DND-41 (cell line): ENCODE measurements around the gene AQP4.
A peak's percentile ranks its signal among the peaks of the same experiment; 100 is the strongest.

Experiments used
- ATAC-seq: fragments of 200-7000 bp; cut with Tn5 transposase; 3 replicates; pipeline ENCODE4 v1.9.1; 2021; ENCODE audit warnings: low read depth; ENCODE audit not compliant: insufficient read depth
- DNase-seq: peaks from one replicate; pipeline ENCODE4 v3.0.0-alpha.2; 2020
- H2AFZ ChIP-seq: 2 replicates; pipeline ENCODE4 v1.6.0; 2012; ENCODE audit warnings: low read depth, low read length
- H3K27ac ChIP-seq: 2 replicates; pipeline ENCODE4 v1.5.1; 2012; ENCODE audit warnings: low read length, inconsistent platforms
- H3K27me3 ChIP-seq: fragments of 200-600 bp; sonication (generic); 2 replicates; pipeline ENCODE4 v1.6.0; 2012; ENCODE audit warnings: low read length, mild to moderate bottlenecking, inconsistent platforms; ENCODE audit not compliant: insufficient read depth, poor library complexity
- H3K36me3 ChIP-seq: 2 replicates; pipeline ENCODE4 v1.5.1; 2012; ENCODE audit warnings: low read length, inconsistent platforms; ENCODE audit not compliant: insufficient read depth
- H3K4me1 ChIP-seq: 2 replicates; pipeline ENCODE4 v1.5.1; 2012; ENCODE audit warnings: mild to moderate bottlenecking, low read length; ENCODE audit not compliant: insufficient read depth
- H3K4me2 ChIP-seq: 2 replicates; pipeline ENCODE4 v1.6.0; 2012; ENCODE audit warnings: mild to moderate bottlenecking, moderate library complexity, low read length, inconsistent platforms; ENCODE audit not compliant: insufficient read depth
- H3K4me3 ChIP-seq, 2 experiments: fragments of 200-600 bp in 1 of 2; shearing (Covaris generic) in 1 of 2; 2 replicates each; pipeline ENCODE4 v1.5.1; 2012 to 2016; ENCODE audit warnings: inconsistent platforms in 2 of 2, low read length in 2 of 2, mild to moderate bottlenecking in 2 of 2, low read depth in 1 of 2, moderate library complexity in 1 of 2
- H3K79me2 ChIP-seq: 2 replicates; pipeline ENCODE4 v1.6.0; 2012; ENCODE audit warnings: low read length, inconsistent platforms; ENCODE audit not compliant: insufficient read depth
- H3K9ac ChIP-seq: 2 replicates; pipeline ENCODE4 v1.6.0; 2012; ENCODE audit warnings: low read depth, mild to moderate bottlenecking, inconsistent platforms, low read length, moderate library complexity
- H3K9me3 ChIP-seq: 2 replicates; pipeline ENCODE4 v1.5.1; 2012; ENCODE audit warnings: low read length, moderate library complexity, mild to moderate bottlenecking, inconsistent platforms; ENCODE audit not compliant: insufficient read depth, severe bottlenecking
- H4K20me1 ChIP-seq: 2 replicates; pipeline ENCODE4 v1.6.0; 2012; ENCODE audit warnings: low read length; ENCODE audit not compliant: insufficient read depth
- CTCF ChIP-seq: IDR thresholded peaks from 2 replicates; pipeline ENCODE4 v1.5.1; 2012; ENCODE audit warnings: borderline replicate concordance, low read length, moderate library complexity, mild to moderate bottlenecking; ENCODE audit not compliant: poor library complexity, severe bottlenecking; ENCODE audit errors: extremely low read depth
- EZH2 ChIP-seq: IDR thresholded peaks from 3 replicates; pipeline ENCODE4 v1.6.1; 2012; ENCODE audit warnings: borderline replicate concordance, low read depth, mild to moderate bottlenecking, moderate library complexity, low read length, inconsistent platforms; ENCODE audit not compliant: severe bottlenecking

AQP4 gene

GRCh38 chr18:26806224-26806623 lies 59.3 kb downstream of the AQP4 start:
- no peak overlapping the region for H3K27ac ChIP-seq
- no peak overlapping the region for H3K9ac ChIP-seq
- H3K79me2 ChIP-seq, result no peaks in the 10 kb centered on the region
- no peak overlapping the region for H3K4me3 ChIP-seq
- TF ChIP-seq EZH2 (no peak), CTCF (no peak)
- no peaks in the 10 kb centered on the region for H4K20me1 ChIP-seq
- H2AFZ ChIP-seq, result no peak overlapping the region
- DNase-seq (no peak), ATAC-seq (no peak)
- no peaks in the 10 kb centered on the region for H3K36me3 ChIP-seq
- peaks cover 32% of the 10 kb centered on the region for H3K4me1 ChIP-seq
- no peaks in the 10 kb centered on the region for H3K9me3 ChIP-seq
- no peak overlapping the region for H3K4me2 ChIP-seq
- no peaks in the 10 kb centered on the region for H3K27me3 ChIP-seq

GRCh38 chr18:26804519-26804918 lies 61.0 kb downstream of the AQP4 start:
- Histone ChIP-seq H3K9ac (no peak overlapping the region), H3K27ac (0 out of 2 replicates have a peak overlapping the region, but pooled peaks have one; percentile 6), H3K9me3 (no peaks in the 10 kb centered on the region), H4K20me1 (no peaks in the 10 kb centered on the region), H3K27me3 (no peaks in the 10 kb centered on the region), H2AFZ (peak overlapping the region; percentile 16; the same call in 1 of the 2 replicates), H3K4me2 (no peak overlapping the region), H3K4me3 (no peak overlapping the region), H3K79me2 (no peaks in the 10 kb centered on the region), H3K4me1 (peaks cover 32% of the 10 kb centered on the region), H3K36me3 (no peaks in the 10 kb centered on the region)
- peak; percentile 53 for TF ChIP-seq CTCF
- no peak for TF ChIP-seq EZH2
- DNase-seq, result peak; percentile 15
- ATAC-seq, result no peak

- Histone ChIP-seq H3K36me3 (no peaks in the 10 kb centered on the region), H3K4me2 (no peak overlapping the region), H3K79me2 (no peaks in the 10 kb centered on the region), H3K27me3 (no peaks in the 10 kb centered on the region), H3K27ac (no peak overlapping the region), H3K4me3 (no peak overlapping the region), H3K9me3 (no peaks in the 10 kb centered on the region), H3K9ac (no peak overlapping the region), H2AFZ (no peak overlapping the region), H4K20me1 (no peaks in the 10 kb centered on the region), H3K4me1 (peaks cover 32% of the 10 kb centered on the region)
- DNase-seq, result peak; percentile 37
- TF ChIP-seq EZH2, result no peak
- TF ChIP-seq CTCF, result peak; percentile 40
- no peak for ATAC-seq
Measured at GRCh38 chr18:26803643-26804042, 61.9 kb downstream of the AQP4 start.
